ENCODE results near the gene CSF1.
"Not testable (repeated sequence)": the region's sequence is repeated elsewhere in the genome, so short reads cannot be mapped to it uniquely, and the experiment has no call there.

CSF1 gene

DNA sequence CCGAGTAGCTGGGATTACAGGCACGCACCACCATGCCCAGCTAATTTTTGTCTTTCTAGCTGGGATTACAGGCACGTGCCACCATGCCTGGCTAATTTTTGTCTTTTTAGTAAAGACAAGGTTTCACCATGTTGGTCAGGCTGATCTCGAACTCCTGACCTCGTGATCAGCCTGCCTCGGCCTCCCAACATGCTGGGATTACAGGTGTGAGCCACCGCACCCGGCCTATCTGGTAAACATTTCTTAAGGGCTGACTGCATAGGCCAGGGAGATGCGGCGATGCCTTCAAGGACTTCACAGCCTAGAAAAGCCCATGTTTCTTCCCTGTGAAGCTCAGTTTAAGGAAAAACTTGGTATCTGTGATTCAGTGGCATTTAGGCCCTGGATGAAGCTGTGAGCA lies 9.7 kb downstream of the CSF1 start:
- not testable (repeated sequence) for DNase-seq

DNA sequence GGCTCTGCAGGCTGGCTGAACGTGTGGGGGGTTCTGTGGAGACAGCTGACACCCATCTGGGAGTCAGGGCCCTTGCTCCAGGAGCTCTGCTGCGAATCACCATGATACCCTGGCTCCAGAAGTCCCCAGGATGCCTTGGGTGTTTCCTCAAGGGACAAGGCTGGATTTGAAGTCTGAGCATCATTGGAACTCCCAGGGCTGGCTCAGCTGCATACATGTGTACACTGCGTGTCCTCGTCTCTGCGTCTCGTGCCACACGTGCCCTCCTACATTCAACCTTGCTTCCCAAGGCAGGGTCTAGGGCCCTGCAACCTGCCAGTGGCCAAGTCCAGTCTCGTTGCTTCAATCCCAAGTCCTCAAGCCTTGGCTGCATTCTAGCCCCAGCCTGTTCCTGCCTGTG lies 11.7 kb downstream of the CSF1 start:
- DNase-seq, result no peak

DNA sequence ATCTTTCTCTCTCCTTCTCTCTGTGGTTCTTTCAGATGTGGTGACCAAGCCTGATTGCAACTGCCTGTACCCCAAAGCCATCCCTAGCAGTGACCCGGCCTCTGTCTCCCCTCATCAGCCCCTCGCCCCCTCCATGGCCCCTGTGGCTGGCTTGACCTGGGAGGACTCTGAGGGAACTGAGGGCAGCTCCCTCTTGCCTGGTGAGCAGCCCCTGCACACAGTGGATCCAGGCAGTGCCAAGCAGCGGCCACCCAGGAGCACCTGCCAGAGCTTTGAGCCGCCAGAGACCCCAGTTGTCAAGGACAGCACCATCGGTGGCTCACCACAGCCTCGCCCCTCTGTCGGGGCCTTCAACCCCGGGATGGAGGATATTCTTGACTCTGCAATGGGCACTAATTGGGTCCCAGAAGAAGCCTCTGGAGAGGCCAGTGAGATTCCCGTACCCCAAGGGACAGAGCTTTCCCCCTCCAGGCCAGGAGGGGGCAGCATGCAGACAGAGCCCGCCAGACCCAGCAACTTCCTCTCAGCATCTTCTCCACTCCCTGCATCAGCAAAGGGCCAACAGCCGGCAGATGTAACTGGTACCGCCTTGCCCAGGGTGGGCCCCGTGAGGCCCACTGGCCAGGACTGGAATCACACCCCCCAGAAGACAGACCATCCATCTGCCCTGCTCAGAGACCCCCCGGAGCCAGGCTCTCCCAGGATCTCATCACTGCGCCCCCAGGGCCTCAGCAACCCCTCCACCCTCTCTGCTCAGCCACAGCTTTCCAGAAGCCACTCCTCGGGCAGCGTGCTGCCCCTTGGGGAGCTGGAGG lies 12.7 kb downstream of the CSF1 start:
- peak; percentile 31 for DNase-seq

DNA sequence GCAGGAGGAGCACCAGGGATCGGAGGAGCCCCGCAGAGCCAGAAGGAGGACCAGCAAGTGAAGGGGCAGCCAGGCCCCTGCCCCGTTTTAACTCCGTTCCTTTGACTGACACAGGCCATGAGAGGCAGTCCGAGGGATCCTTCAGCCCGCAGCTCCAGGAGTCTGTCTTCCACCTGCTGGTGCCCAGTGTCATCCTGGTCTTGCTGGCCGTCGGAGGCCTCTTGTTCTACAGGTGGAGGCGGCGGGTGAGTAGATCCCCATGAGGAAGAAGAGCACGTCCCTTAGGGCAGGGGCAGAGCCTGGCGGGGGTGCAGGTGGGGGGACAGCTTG lies 13.3 kb downstream of the CSF1 start:
- DNase-seq, result no peak

DNA sequence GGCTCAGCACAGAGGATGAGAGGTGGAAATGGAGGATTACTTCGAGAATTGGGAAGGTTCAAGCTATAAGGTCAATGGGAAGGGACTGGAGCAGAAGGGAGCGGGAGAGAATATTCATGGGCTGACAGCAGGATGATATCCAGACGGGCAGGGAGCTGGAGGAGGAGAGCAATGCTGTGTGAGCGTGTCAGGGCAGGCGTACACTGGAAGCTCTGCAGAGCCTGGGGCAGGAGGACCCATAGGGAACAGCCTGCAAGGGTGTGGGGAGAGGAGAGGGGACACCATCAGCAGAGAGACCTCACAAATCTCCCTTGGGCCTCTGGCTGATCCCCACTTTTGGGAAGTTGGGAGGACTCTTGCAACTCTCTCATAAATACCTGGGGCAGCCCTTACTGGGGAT lies 13.7 kb downstream of the CSF1 start:
- peak; percentile 16 for DNase-seq

DNA sequence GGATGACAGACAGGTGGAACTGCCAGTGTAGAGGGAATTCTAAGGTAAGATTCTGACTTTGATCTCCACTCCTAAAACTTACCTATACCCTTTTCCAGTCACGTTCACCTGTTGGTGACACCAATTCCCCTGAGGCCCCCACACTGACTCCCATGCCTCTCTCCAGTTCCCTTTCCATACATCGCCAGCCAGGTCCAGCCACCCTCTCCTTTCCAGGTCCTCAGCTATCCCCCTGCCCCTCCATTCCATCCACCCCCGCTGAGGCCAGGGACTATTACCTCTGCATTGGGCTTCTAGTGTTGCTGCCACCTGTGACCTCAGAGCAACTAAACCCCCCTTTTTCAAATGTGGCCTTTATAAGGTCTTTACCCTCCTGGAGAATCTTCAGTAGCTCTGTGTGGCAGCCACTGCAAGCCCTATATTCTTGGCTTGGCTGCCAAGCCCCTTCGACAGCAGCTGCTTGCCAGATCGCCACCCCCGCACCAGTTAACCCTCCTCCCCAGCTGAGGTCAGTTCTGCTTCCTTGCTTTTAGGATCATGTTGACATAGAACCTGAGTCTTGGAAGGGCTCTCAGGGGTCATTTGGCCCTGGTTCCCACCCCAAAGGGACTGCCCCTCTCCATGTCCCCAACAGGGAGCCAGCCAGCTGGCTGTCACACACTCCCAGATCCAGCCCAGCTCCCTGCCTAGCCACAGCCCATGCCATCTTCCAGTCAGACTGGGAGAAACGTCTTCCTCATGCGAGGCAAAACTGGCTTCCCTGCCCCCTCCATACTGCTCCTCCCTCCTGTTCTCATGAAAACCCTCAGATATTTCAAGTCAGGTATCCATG lies 14.7 kb downstream of the CSF1 start:
- peak; percentile 18 for DNase-seq

DNA sequence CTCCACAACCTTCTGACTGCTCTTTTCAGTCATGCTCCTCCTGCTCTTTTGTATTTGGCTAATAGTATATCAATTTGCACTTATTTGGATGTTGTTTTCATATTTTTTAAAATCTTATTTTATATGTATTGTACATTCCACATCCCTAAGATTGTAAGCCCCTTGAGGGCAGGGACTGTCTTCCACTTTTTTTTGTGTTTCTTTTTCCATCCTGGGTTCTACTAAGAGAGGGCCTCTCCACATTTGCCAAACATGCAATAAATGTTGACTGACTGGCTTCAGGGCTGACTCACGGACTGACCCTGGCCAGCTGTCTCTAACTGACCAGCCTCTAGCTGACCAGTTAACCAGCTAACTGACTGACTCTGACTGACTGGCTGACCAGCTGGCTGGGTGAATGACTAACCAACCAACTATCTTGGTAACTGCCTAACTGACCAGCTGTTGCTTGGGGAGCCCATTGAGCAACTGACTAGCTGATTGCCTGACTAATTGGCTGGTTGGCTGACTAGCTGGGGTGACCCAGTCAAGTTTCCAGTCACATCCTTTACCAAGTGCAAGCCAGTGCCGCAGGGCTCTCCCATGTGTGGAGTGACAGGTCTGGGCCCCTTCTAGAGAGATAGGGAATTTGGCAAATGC lies 16.1 kb downstream of the CSF1 start:
- DNase-seq, result no peak

DNA sequence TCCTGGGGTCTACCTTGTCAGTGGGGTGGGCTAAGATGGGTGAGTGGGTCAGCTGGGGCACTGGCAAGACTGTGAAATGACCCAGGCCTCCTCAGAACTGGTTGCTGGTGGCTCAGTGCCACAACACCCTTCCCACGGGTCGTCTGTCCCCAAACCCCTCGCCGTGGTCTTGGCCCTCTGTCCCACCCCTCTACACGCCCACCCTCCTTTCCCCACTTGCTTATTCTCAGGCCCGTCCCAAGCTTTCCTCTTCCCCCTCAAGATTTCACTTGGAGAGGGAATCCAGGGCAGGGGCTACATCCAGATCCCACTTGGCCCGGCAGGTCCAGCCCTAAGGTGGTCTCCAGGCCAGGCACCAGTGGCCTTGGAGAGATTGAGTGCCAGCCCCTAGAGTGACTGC lies 16.7 kb downstream of the CSF1 start:
- DNase-seq, result no peak

DNA sequence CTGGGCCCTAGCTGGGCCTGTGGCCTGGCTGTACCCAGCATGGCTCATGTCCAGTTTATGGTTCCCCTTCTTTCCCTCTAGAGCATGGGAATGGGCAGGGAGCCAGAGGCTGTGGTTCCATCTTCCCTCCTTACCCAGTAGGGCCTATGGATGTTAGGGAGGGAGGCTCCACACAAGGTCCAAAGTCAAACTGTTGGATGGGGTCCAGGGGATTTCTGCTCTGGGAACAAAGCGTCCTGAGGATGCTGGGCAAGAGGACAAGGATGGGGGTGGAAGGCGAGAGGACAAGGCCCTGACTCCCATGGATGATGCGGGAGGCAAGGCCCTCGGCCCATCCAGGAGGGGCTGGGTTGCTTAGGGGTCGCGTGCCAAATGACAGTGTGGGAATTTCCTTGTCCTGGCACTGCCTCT lies 17.3 kb downstream of the CSF1 start:
- no peak for DNase-seq

DNA sequence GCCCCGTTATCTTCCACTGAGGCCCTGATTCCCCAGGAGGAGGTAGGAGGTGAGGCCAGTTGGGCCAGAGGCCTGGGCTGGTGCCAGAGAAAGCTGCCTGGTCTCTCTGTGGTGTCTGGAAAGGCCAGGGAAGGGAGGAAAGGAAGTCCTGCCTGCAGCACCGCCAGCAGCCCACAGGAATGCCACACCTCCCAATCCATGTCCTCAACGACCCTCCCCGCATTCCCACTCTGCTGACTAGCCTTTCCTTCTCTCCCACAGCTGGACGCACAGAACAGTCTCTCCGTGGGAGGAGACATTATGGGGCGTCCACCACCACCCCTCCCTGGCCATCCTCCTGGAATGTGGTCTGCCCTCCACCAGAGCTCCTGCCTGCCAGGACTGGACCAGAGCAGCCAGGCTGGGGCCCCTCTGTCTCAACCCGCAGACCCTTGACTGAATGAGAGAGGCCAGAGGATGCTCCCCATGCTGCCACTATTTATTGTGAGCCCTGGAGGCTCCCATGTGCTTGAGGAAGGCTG lies 18.0 kb downstream of the CSF1 start:
- DNase-seq, result no peak

DNA sequence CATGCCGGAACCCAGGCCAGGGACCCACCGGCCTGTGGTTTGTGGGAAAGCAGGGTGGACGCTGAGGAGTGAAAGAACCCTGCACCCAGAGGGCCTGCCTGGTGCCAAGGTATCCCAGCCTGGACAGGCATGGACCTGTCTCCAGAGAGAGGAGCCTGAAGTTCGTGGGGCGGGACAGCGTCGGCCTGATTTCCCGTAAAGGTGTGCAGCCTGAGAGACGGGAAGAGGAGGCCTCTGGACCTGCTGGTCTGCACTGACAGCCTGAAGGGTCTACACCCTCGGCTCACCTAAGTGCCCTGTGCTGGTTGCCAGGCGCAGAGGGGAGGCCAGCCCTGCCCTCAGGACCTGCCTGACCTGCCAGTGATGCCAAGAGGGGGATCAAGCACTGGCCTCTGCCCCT lies 18.5 kb downstream of the CSF1 start:
- DNase-seq, result no peak

DNA sequence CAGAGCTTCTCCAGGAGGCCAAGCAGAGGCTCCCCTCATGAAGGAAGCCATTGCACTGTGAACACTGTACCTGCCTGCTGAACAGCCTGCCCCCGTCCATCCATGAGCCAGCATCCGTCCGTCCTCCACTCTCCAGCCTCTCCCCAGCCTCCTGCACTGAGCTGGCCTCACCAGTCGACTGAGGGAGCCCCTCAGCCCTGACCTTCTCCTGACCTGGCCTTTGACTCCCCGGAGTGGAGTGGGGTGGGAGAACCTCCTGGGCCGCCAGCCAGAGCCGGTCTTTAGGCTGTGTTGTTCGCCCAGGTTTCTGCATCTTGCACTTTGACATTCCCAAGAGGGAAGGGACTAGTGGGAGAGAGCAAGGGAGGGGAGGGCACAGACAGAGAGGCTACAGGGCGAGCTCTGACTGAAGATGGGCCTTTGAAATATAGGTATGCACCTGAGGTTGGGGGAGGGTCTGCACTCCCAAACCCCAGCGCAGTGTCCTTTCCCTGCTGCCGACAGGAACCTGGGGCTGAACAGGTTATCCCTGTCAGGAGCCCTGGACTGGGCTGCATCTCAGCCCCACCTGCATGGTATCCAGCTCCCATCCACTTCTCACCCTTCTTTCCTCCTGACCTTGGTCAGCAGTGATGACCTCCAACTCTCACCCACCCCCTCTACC lies 19.1 kb downstream of the CSF1 start:
- no peak for DNase-seq

DNA sequence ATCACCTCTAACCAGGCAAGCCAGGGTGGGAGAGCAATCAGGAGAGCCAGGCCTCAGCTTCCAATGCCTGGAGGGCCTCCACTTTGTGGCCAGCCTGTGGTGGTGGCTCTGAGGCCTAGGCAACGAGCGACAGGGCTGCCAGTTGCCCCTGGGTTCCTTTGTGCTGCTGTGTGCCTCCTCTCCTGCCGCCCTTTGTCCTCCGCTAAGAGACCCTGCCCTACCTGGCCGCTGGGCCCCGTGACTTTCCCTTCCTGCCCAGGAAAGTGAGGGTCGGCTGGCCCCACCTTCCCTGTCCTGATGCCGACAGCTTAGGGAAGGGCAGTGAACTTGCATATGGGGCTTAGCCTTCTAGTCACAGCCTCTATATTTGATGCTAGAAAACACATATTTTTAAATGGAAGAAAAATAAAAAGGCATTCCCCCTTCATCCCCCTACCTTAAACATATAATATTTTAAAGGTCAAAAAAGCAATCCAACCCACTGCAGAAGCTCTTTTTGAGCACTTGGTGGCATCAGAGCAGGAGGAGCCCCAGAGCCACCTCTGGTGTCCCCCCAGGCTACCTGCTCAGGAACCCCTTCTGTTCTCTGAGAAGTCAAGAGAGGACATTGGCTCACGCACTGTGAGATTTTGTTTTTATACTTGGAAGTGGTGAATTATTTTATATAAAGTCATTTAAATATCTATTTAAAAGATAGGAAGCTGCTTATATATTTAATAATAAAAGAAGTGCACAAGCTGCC lies 19.8 kb downstream of the CSF1 start:
- DNase-seq, result no peak

DNA sequence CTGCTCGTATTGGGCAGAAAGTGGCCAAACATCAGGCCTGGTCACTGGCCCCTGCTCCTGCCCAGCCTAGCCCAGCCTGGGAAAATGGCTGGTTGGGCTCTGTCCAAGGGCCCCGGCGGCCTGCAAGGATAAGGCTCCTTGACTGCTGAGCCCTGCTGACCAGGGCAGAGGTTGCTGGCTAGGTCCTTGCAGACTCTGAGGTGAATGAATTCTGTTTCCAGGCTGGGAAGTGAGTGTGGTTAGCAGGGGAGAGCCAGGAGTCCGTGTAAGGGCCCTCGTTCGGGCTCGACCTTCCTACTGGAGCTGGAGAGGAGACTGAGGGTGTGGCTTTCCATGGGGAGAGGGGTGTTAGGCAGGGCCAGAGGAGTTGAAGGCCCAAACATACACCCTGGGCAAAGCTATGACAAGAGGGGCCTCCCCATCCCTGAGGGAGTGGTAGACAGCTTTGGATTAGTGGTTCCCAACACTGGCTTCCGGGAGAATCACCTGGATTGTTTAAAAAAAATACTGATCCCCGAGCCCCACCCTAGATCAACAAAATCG lies 20.6 kb downstream of the CSF1 start:
- DNase-seq, result no peak

DNA sequence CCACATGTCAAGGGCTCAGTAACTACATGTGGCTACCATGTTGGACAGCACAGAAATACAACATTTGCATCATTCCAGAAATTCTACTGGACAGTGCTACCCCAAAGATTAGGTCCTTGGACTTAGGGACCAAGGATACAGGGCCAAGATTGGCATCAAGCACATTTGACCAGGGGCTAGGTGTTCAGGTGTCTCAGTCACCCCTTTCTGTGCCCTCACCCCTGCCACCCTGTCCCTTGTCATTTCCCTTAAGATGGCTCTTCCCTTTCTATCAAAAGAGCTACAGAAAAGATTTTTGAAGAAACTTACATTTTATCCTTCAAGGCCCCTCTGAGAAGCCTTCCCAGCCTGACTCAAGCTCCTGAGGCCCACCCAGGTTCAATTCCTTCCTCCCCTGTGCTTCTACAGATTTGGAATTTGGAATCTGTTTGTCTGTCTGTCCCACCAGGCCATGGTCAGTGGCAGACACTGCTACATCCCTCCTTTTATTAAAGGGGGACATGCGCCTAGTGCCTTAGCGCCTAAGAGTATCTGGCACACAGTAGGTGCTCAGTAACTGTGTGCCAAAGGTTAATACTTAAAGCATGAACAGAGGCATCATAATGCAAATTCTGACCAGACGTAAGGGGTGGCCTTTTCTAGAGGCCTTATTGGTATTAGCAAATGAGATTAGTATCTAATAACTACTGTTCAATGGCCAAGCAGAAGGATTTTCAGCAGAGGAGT lies 21.4 kb downstream of the CSF1 start:
- no peak for DNase-seq

DNA sequence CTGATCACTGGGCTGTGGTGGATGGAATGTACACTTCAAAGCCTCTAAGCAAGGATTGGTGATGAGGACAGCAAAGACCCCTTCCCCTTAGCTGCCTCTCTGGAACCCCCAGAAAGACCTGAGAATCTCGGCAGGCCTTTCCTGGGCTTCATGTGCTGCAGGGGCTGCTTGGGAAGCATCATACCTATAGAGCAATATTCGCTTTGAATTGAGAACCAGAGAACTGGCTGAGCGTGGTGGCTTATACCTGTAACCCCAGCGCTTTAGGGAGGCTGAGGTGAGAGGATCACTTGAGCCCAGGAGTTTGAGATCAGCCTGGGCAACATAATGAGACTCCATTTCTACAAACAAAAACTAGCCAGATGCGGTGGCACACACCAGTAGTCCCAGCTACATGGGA lies 22.0 kb downstream of the CSF1 start:
- DNase-seq, result no peak

DNA sequence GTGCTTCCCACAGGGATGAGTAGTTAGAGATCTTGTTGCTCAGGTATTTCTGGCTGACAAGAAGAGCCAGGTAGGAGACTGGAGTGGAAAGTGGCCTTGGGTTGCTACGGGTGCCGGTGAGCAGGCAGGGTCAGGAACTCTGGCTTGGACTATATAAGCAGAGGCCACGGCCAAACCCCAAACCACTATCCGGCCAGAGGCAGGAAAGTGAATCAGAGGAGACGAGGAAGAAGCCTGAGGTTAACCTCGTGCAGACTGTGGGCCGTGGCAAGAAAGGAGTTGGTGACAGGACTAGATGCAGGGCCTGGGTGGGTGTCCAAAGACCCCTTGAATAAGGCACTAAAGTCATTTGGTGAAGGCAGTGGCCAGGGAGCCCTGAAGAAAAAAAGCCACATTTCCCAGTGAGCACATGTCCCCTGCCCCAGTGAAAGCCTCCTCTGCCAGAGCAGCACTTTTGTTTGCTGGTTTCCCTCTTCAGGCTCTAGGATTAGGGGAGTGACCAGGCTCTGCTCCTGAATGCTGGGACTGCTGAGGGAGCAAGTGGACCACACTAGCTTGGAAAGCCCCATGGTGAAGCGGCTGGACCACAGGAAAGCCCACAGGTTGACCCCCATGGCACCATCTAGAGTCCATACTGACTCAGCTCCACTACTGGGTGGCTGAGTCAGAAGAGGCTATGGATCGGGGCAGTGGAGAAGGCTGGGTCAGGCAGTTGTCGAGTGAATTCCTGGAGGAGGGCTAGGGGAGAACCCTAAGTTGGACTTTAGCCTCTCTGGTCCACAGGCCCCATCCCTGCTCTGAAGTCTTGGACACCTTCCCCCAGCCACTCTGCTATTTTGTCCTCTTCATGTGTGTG lies 23.4 kb downstream of the CSF1 start:
- DNase-seq, result no peak

DNA sequence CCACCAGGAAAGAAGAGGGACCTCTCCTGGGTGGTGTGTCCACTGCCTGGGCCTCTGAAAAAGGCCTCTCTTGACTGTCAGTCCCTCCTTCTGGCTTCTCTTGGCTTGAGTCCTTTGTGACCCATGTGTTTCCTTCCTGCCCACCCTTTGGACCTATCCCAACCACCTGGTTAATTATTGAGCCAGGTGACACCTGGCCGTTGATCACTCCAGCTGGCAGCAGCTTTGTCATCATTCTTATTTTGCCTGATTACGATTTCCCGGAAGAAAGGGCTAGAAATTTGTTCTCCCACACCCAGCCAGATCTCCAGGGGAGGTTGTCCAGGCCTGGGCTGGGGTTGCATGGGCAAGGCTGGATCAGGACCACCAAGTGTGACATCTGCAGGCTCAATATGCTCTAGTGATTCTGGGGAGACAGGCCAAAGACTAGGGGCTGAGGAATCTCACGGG lies 24.8 kb downstream of the CSF1 start:
- DNase-seq, result no peak

DNA sequence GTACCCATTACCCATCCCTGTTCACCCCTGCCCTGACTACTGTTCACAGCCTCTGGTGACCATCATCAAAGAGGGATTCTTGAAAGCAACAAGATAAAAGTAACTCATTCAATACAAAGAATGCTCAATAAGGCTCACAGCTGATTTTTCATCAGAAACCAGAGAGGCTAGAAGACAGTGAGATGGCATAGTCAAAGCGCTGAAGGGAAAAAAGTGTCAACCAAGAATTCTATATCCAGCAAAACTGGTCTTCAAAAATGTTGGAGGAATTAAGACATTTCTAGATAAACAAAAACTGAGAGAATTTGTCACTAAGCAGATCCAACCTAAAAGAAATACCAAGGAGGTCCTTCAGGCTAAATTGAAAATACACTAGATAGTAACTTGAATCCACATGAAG lies 27.1 kb downstream of the CSF1 start:
- no peak for DNase-seq

DNA sequence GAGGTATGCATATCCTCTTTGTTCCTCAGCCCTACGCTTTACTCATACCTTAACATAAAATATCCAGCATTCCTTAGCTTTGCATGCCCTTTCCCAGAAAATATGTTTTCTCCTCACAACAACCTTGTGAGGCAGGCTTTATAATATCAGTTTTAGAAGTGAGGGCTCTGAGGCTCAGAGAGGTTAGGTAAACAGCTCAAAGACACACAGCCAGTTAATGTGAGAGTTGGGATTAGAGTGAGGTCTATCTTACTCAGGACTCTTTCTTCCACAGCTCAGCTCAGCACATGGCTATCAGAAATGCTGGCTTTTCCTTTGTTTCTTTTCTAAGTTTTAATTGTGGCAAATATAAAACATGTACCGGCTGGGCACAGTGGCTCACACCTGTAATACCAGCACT lies 27.9 kb downstream of the CSF1 start:
- DNase-seq, result no peak

Data from activated CD4-positive, CD25-positive, alpha-beta regulatory T cell treated with anti-CD3 and anti-CD28 coated beads, Interleukin-2, amount 50 U/mL, for 72 hours (primary cell).